Measurements from ENCODE around the gene PTCSC3.

Gene PTCSC3

DNA sequence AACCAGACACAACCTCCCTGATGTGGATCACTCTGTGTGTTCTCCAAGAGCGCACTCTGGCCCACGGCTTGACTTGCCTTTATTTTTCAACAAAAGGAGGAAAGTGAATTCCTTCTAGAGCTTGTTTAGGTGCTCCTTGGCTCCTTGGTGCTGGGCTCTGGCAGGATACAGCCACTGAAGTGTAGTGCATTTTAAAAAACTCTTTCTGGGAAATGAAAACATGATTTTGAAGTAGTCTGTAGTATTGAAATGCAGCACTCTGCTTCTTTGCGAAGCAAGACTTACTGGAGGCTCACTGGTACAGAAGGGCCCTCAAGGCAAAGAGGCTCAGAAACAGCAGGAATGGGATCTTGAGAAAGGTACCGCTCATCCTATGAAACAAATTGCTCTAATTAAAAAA, 81.6 kb downstream of the PTCSC3 start:
- no peak for DNase-seq
- TF ChIP-seq, protein P1, sequence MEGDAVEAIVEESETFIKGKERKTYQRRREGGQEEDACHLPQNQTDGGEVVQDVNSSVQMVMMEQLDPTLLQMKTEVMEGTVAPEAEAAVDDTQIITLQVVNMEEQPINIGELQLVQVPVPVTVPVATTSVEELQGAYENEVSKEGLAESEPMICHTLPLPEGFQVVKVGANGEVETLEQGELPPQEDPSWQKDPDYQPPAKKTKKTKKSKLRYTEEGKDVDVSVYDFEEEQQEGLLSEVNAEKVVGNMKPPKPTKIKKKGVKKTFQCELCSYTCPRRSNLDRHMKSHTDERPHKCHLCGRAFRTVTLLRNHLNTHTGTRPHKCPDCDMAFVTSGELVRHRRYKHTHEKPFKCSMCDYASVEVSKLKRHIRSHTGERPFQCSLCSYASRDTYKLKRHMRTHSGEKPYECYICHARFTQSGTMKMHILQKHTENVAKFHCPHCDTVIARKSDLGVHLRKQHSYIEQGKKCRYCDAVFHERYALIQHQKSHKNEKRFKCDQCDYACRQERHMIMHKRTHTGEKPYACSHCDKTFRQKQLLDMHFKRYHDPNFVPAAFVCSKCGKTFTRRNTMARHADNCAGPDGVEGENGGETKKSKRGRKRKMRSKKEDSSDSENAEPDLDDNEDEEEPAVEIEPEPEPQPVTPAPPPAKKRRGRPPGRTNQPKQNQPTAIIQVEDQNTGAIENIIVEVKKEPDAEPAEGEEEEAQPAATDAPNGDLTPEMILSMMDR (IDR thresholded peaks at IDR 0.05; ENCODE audit: low read depth, low read length) = no peak
- Histone ChIP-seq H3K27me3 (ENCODE audit: insufficient read depth, low read depth, severe bottlenecking) (peaks cover 79% of the 10 kb centered on the region), H3K9me3 (ENCODE audit: severe bottlenecking) (no peaks in the 10 kb centered on the region), H3K27ac (no peak overlapping the region), H3K36me3 (no peaks in the 10 kb centered on the region), H3K4me3 (ENCODE audit: low read depth, low read length) (no peak overlapping the region)

DNA sequence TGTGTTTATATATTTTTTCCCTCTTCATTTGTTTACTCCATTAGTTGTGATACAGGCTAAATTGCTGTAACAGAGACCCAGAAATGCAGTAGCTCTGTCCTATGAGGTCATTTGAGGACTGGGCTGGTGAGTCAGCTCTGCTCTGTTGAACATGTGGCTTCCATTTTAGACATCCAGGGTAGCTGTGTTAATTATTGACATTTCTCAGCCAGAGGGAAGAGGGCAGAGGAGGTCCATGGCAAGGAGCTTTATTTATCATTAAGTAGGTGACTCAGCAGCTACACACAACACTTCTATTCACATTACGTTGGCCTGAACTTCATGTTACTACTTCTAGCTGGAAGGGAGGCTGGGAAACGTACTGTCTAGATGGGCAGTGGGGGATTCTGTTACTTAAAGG, 85.4 kb downstream of the PTCSC3 start:
- no peak for DNase-seq
- Histone ChIP-seq H3K9me3 (ENCODE audit: severe bottlenecking) (no peaks in the 10 kb centered on the region), H3K27me3 (ENCODE audit: insufficient read depth, low read depth, severe bottlenecking) (peaks cover 85% of the 10 kb centered on the region), H3K27ac (no peak overlapping the region), H3K4me3 (ENCODE audit: low read depth, low read length) (no peak overlapping the region), H3K36me3 (no peaks in the 10 kb centered on the region)
- TF ChIP-seq, protein P1 (IDR thresholded peaks at IDR 0.05; ENCODE audit: low read depth, low read length) = no peak

DNA sequence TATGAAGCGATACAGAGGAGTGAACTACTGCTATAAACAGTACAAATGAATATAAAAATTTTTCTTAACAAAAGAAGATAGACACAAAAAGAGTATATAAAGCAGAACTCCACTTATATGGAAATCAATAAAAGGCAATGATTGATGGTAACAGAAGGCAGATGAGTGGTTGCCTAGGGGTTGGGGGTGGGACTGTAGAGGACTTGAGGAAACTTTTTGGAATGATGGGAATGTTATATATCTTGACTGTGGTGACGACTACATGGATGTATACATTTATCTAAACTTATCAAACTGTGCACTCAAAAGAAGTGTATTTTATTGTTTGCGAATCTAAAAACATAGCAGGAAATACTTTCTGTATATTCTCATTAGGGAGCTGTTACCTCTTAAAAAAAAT, 89.1 kb downstream of the PTCSC3 start:
- TF ChIP-seq, protein P1 (IDR thresholded peaks at IDR 0.05; ENCODE audit: low read depth, low read length) = no peak
- Histone ChIP-seq H3K9me3 (ENCODE audit: severe bottlenecking) (no peaks in the 10 kb centered on the region), H3K36me3 (no peaks in the 10 kb centered on the region), H3K27ac (no peak overlapping the region), H3K4me3 (ENCODE audit: low read depth, low read length) (no peak overlapping the region), H3K27me3 (ENCODE audit: insufficient read depth, low read depth, severe bottlenecking) (peaks cover 83% of the 10 kb centered on the region)
- DNase-seq = no peak

DNA sequence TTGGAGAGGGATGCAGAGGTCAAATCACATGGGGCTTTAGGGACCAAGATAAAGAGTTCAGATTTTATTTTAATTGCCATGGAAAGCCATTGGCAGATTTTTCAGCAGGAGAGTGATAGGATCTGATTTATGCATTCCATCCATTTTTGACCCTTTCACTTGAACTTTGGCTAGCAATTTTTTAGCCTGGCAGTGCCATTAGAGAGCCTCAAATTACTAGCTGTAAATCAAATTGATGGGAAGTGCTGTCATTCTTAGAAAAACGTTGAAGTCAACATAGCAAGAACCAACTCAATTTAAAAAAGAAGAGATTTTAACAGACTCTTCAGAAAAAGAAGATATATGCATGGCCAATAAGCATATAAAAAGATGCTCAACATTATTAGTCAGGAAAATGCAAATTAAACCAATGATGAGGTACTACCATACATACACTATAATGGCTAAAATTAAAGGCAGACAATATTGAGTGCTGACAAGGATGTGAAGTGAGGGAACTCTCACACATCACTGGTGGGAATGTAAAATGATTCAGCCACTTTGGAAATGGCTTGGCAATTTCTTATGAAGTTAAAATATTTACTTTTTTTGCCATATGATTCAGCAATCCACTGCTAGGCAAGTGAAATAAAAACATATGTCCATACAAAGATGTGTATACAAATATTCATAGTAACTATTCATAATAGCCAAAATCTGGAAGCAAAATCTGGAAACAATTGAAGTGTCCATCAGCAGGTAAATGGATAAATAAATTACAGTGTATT, 89.7 kb downstream of the PTCSC3 start:
- no peak for DNase-seq
- H3K9me3 ChIP-seq (ENCODE audit: severe bottlenecking) = no peaks in the 10 kb centered on the region
- no peak overlapping the region for H3K4me3 ChIP-seq (ENCODE audit: low read depth, low read length)
- H3K27me3 ChIP-seq (ENCODE audit: insufficient read depth, low read depth, severe bottlenecking) = peaks cover 77% of the 10 kb centered on the region
- TF ChIP-seq, protein P1 (IDR thresholded peaks at IDR 0.05; ENCODE audit: low read depth, low read length) = no peak
- no peaks in the 10 kb centered on the region for H3K36me3 ChIP-seq
- H3K27ac ChIP-seq = no peak overlapping the region

DNA sequence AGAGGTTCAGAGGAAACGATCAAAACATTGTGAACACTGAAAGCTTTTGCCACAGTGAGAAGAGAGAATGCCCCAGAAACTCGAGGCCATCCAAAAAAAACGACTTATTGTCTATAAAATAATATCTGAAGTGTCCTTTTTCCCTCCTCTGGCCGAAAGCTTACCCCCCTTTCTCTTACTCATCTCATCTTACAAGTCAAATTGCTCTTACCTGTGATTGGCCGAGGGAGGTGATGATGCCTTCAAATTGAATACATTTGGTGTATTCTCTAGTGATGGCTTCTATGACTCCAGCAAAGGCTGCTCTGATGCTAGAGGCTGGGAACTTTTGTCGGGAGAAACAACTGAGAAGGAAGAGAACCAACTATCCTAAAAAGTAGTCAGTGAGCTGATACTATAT, 90.7 kb downstream of the PTCSC3 start:
- Histone ChIP-seq H3K4me3 (ENCODE audit: low read depth, low read length) (no peak overlapping the region), H3K27ac (no peak overlapping the region), H3K9me3 (ENCODE audit: severe bottlenecking) (no peaks in the 10 kb centered on the region), H3K27me3 (ENCODE audit: insufficient read depth, low read depth, severe bottlenecking) (peaks cover 71% of the 10 kb centered on the region), H3K36me3 (no peaks in the 10 kb centered on the region)
- TF ChIP-seq, protein P1 (IDR thresholded peaks at IDR 0.05; ENCODE audit: low read depth, low read length) = no peak
- DNase-seq = no peak

All from WERI-Rb-1 (cell line).